H1 (cell line): Measurements from ENCODE around the gene TM9SF2. TPM values are rescaled to one million over a fixed set of nuclear protein-coding genes. Genes with fewer than 3 reads are reported as not detected.

Experiments
- CTCF ChIA-PET: fragments of 300-600 bp; sonication (Branson Sonifier 250); formaldehyde crosslinking; loops from one replicate; lab custom pipeline; 2021; ENCODE audit not compliant: partially characterized antibody; lab: Charles Lee
- POLR2A ChIA-PET: fragments of 300-600 bp; sonication (Branson Sonifier 250); formaldehyde crosslinking; loops from one replicate; lab custom pipeline; 2021; ENCODE audit warnings: inconsistent platforms; ENCODE audit not compliant: partially characterized antibody; lab: Charles Lee
- DNase-seq, 2 experiments: peaks; one replicate each; pipeline versions ENCODE4 v3.0.0 to v3.0.0-alpha.2; 2010 to 2022; ENCODE audit warnings: low spot score in 2 of 2, low read depth in 1 of 2, mixed read lengths in 1 of 2
- FAIRE-seq: peaks from 2 replicates; lab custom pipeline; 2011; peaks lifted over from hg19 to GRCh38; lab: Jason Lieb, UNC
- H2AFZ ChIP-seq: 2 replicates; pipeline ENCODE4 v1.8.1; 2012; ENCODE audit warnings: low read length, inconsistent platforms
- H2AK5ac ChIP-seq: 2 replicates; pipeline ENCODE4 v1.6.1; 2013; ENCODE audit warnings: low read depth, low read length
- H2BK120ac ChIP-seq: replicated peaks from 2 replicates; pipeline ENCODE3; 2013; ENCODE audit warnings: low read depth, low read length, inconsistent platforms
- H2BK12ac ChIP-seq: 2 replicates; pipeline ENCODE4 v1.6.1; 2013; ENCODE audit warnings: low read depth, low read length
- H2BK15ac ChIP-seq: 2 replicates; pipeline ENCODE4 v1.6.1; 2013; ENCODE audit warnings: low read length
- H2BK20ac ChIP-seq: 2 replicates; pipeline ENCODE4 v1.6.1; 2013; ENCODE audit warnings: low read length
- H2BK5ac ChIP-seq: 2 replicates; pipeline ENCODE4 v1.6.1; 2013; ENCODE audit warnings: low read depth, low read length
- H3K14ac ChIP-seq: 2 replicates; pipeline ENCODE4 v1.6.1; 2013; ENCODE audit warnings: inconsistent platforms; ENCODE audit not compliant: insufficient read length
- H3K18ac ChIP-seq: 2 replicates; pipeline ENCODE4 v1.6.1; 2013; ENCODE audit warnings: low read length; ENCODE audit errors: extremely low read depth
- H3K23ac ChIP-seq: 2 replicates; pipeline ENCODE4 v1.6.1; 2013; ENCODE audit warnings: inconsistent platforms; ENCODE audit not compliant: insufficient read length
- H3K23me2 ChIP-seq: 2 replicates; pipeline ENCODE4 v1.6.1; 2013; ENCODE audit warnings: low read depth, low read length
- H3K27ac ChIP-seq: 2 replicates; pipeline ENCODE4 v1.6.1; 2011; ENCODE audit warnings: low read depth, low read length, inconsistent platforms
- H3K27me3 ChIP-seq, 4 experiments: replicated peaks in 1 of 4; 1 replicate in 1 of 4; 2 replicates in 3 of 4; pipeline versions ENCODE4 v1.6.1 to v1.8.1; 2011 to 2013; ENCODE audit warnings: low read length in 3 of 4, mild to moderate bottlenecking in 3 of 4, inconsistent platforms in 2 of 4, mixed read lengths in 2 of 4, moderate library complexity in 1 of 4; ENCODE audit not compliant: control insufficient read depth in 3 of 4, insufficient read depth in 3 of 4; ENCODE audit errors: extremely low read depth in 1 of 4
- H3K36me3 ChIP-seq, 4 experiments: 2 replicates each; pipeline versions ENCODE4 v1.6.1 to v1.8.1; 2011 to 2013; ENCODE audit warnings: mild to moderate bottlenecking in 4 of 4, low read length in 3 of 4, moderate library complexity in 2 of 4, control low read depth in 1 of 4, inconsistent platforms in 1 of 4; ENCODE audit not compliant: insufficient read depth in 4 of 4, control insufficient read depth in 2 of 4
- H3K4ac ChIP-seq: replicated peaks from 2 replicates; pipeline ENCODE3; 2013; ENCODE audit warnings: low read length, low read depth, mixed read lengths, inconsistent platforms; ENCODE audit not compliant: insufficient read length
- H3K4me1 ChIP-seq, 4 experiments: replicated peaks in 1 of 4; 1 replicate in 1 of 4; 2 replicates in 3 of 4; pipeline versions ENCODE4 v1.6.1 to v1.8.1; 2011 to 2013; ENCODE audit warnings: low read length in 3 of 4, inconsistent platforms in 2 of 4, mixed read lengths in 1 of 4; ENCODE audit not compliant: insufficient read depth in 4 of 4, control insufficient read depth in 3 of 4
- H3K4me2 ChIP-seq, 2 experiments: 2 replicates each; pipeline versions ENCODE4 v1.6.1 to v1.8.1; 2011 to 2013; ENCODE audit warnings: low read depth in 2 of 2, low read length in 2 of 2, control low read depth in 1 of 2, inconsistent platforms in 1 of 2, mild to moderate bottlenecking in 1 of 2; ENCODE audit not compliant: insufficient read depth in 1 of 2
- H3K4me3 ChIP-seq, 4 experiments: fragments of 200-600, 300-600 bp in 1 of 4; sonication (generic), shearing (Covaris generic), sonication (Bioruptor Twin) in 1 of 4; 2 replicates each; pipeline versions ENCODE4 v1.5.1 to v1.8.1; 2011 to 2016; ENCODE audit warnings: low read length in 4 of 4, low read depth in 3 of 4, control low read depth in 2 of 4, inconsistent platforms in 2 of 4, mild to moderate bottlenecking in 2 of 4, mixed read lengths in 1 of 4, moderate library complexity in 1 of 4; ENCODE audit not compliant: insufficient read depth in 2 of 4; ENCODE audit errors: extremely low read depth in 1 of 4
- H3K56ac ChIP-seq: replicated peaks from 2 replicates; pipeline ENCODE3; 2013; ENCODE audit warnings: low read depth, mild to moderate bottlenecking, mixed read lengths, low read length, inconsistent platforms; ENCODE audit not compliant: insufficient read length
- H3K79me1 ChIP-seq: 2 replicates; pipeline ENCODE4 v1.6.1; 2013; ENCODE audit warnings: low read depth, low read length, control low read depth
- H3K79me2 ChIP-seq, 2 experiments: 2 replicates each; pipeline versions ENCODE4 v1.6.1 to v1.8.1; 2012 to 2013; ENCODE audit warnings: low read length in 2 of 2, mild to moderate bottlenecking in 2 of 2, inconsistent platforms in 1 of 2; ENCODE audit not compliant: insufficient read depth in 2 of 2, control insufficient read depth in 1 of 2
- H3K9ac ChIP-seq, 4 experiments: replicated peaks in 1 of 4; 1 replicate in 1 of 4; 2 replicates in 3 of 4; pipeline versions ENCODE4 v1.6.1 to v1.8.1; 2011 to 2013; ENCODE audit warnings: low read depth in 3 of 4, low read length in 3 of 4, control low read depth in 2 of 4, mild to moderate bottlenecking in 2 of 4, moderate library complexity in 2 of 4, inconsistent platforms in 1 of 4; ENCODE audit errors: extremely low read depth in 1 of 4
- H3K9me3 ChIP-seq, 2 experiments: 2 replicates each; pipeline versions ENCODE4 v1.6.1 to v1.8.1; 2012 to 2013; ENCODE audit warnings: mild to moderate bottlenecking in 2 of 2, moderate library complexity in 2 of 2, control low read depth in 1 of 2, inconsistent platforms in 1 of 2, low read depth in 1 of 2, low read length in 1 of 2, mixed read lengths in 1 of 2; ENCODE audit not compliant: insufficient read depth in 2 of 2
- H4K20me1 ChIP-seq, 2 experiments: replicated peaks in 1 of 2; 2 replicates each; pipeline versions ENCODE3 to v1.8.1; 2011 to 2013; ENCODE audit warnings: inconsistent platforms in 2 of 2, low read length in 2 of 2, mild to moderate bottlenecking in 1 of 2; ENCODE audit not compliant: insufficient read depth in 2 of 2, control insufficient read depth in 1 of 2
- H4K5ac ChIP-seq: 2 replicates; pipeline ENCODE4 v1.6.1; 2013; ENCODE audit warnings: low read length, low read depth, mixed read lengths, inconsistent platforms; ENCODE audit not compliant: insufficient read length
- H4K8ac ChIP-seq: 2 replicates; pipeline ENCODE4 v1.8.0; 2013; ENCODE audit warnings: mild to moderate bottlenecking, moderate library complexity, low read length, inconsistent platforms; ENCODE audit not compliant: insufficient read depth; ENCODE audit errors: extremely low read depth
- H4K91ac ChIP-seq: replicated peaks from 2 replicates; pipeline ENCODE3; 2013; ENCODE audit warnings: low read length, mixed read lengths, inconsistent platforms; ENCODE audit not compliant: insufficient read length
- ASH2L ChIP-seq: fragments of 200-600, 300-600 bp; sonication (generic); IDR thresholded peaks from one replicate; pipeline ENCODE4 v1.7.1; 2017; ENCODE audit warnings: low read length
- BCL11A ChIP-seq, 2 experiments: IDR thresholded peaks; one replicate each; pipeline ENCODE4 v1.6.1; 2011; ENCODE audit warnings: low read depth in 2 of 2, low read length in 2 of 2, mild to moderate bottlenecking in 2 of 2
- EZH2 ChIP-seq: fragments of 200-600 bp; sonication (generic); IDR thresholded peaks from 2 replicates; pipeline ENCODE4 v1.7.1; 2012; ENCODE audit warnings: low read depth, mild to moderate bottlenecking, moderate library complexity, low read length, inconsistent platforms; ENCODE audit not compliant: severe bottlenecking
- JUND ChIP-seq: IDR thresholded peaks from 2 replicates; pipeline ENCODE4 v1.6.1; 2011; ENCODE audit warnings: mild to moderate bottlenecking, improper control_type of control experiment, low read length
- KDM4A ChIP-seq: IDR thresholded peaks from one replicate; pipeline ENCODE4 v1.7.1; 2012; ENCODE audit warnings: low read depth, mild to moderate bottlenecking, moderate library complexity, low read length, inconsistent platforms; ENCODE audit not compliant: severe bottlenecking
- POLR2AphosphoS5 ChIP-seq: IDR thresholded peaks from 2 replicates; pipeline ENCODE4 v1.6.1; 2011; ENCODE audit warnings: low read depth, low read length
- RAD21 ChIP-seq, 2 experiments: IDR thresholded peaks in 1 of 2; conservative IDR thresholded peaks in 1 of 2; 2 replicates each; pipeline ENCODE4 v1.6.1; 2011; ENCODE audit warnings: low read depth in 2 of 2, low read length in 2 of 2, improper control_type of control experiment in 1 of 2, inconsistent platforms in 1 of 2, mild to moderate bottlenecking in 1 of 2, moderate library complexity in 1 of 2
- RFX5 ChIP-seq: IDR thresholded peaks from 2 replicates; pipeline ENCODE4 v1.6.1; 2011; ENCODE audit warnings: low read depth, low read length, improper control_type of control experiment, borderline replicate concordance
- SIN3A ChIP-seq, 2 experiments: IDR thresholded peaks in 1 of 2; conservative IDR thresholded peaks in 1 of 2; 2 replicates each; pipeline ENCODE4 v1.6.1; 2011 to 2012; ENCODE audit warnings: low read length in 2 of 2, improper control_type of control experiment in 1 of 2, low read depth in 1 of 2, mild to moderate bottlenecking in 1 of 2
- SP1 ChIP-seq: IDR thresholded peaks from 2 replicates; pipeline ENCODE4 v1.6.1; 2011; ENCODE audit warnings: low read depth, low read length
- SRF ChIP-seq: IDR thresholded peaks from 2 replicates; pipeline ENCODE4 v1.6.1; 2011; ENCODE audit warnings: mild to moderate bottlenecking, low read depth, low read length, moderate library complexity
- TCF12 ChIP-seq: IDR thresholded peaks from 2 replicates; pipeline ENCODE4 v1.6.1; 2011; ENCODE audit warnings: low read depth, mild to moderate bottlenecking, low read length
- USF2 ChIP-seq: IDR thresholded peaks from 2 replicates; pipeline ENCODE4 v1.6.1; 2011; ENCODE audit warnings: low read length, improper control_type of control experiment
- WGBS, 2 experiments: shearing (Covaris generic) in 1 of 2; methylation state at CpG; one replicate each; pipeline versions ENCODE4 v1.1.6 to v1.1.7; 2013 to 2015; ENCODE audit warnings: low lambda C conversion rate in 2 of 2, mixed read lengths in 2 of 2, inconsistent platforms in 1 of 2, low coverage in 1 of 2, missing lambda C conversion rate in 1 of 2; ENCODE audit not compliant: insufficient replicate concordance in 2 of 2, insufficient coverage in 1 of 2, insufficient read length in 1 of 2; ENCODE audit errors: extremely low coverage in 1 of 2, missing lambda C conversion rate in 1 of 2; 5-methylcytosine and 5-hydroxymethylcytosine counted together
- polyA plus RNA-seq, 7 experiments: library from polyadenylated mRNA; depleted of rRNA in 3 of 7; stranded (reverse) in 5 of 7; unstranded in 2 of 7; fragments of >200 nt in 5 of 7; fragments of 200-250 nt in 2 of 7; gene quantifications; 1 replicate in 5 of 7; 2 replicates in 1 of 7; 4 replicates in 1 of 7; pipeline versions ENCODE4 v1.2.1 to v1.2.3, GENCODE V29; 2011 to 2013; ENCODE audit warnings: missing spikeins in 2 of 7, mixed read lengths in 2 of 7
- total RNA-seq: library from RNA; stranded (reverse); fragmentation: NEBNext Ultra II Directional; extraction: Animal tissue kit (Norgen Biotek cat#: 25700); gene quantifications from 2 replicates; pipeline ENCODE4 v1.2.1, GENCODE V29; 2021

The TM9SF2 gene
- total and polyA plus RNA-seq, 2 of the 8 experiments (the other 6 are each of a cell fraction or from before 2014, with no cell fraction given), result 68.0 to 101 TPM

- DNase-seq (no peak), FAIRE-seq (no peak)
- Histone ChIP-seq H2AK5ac (no peak overlapping the region), H3K36me3 (peaks cover 0 to 27% (median 5%) of the 10 kb centered on the region in 4 experiments; a peak in 4 of 8 replicates), H4K5ac (no peak overlapping the region), H4K91ac (no peak overlapping the region), H3K23ac (no peak overlapping the region), H3K9ac (no peak overlapping the region), H2AFZ (no peak overlapping the region), H3K14ac (no peak overlapping the region), H2BK15ac (no peak overlapping the region), H3K18ac (no peak overlapping the region), H3K27ac (no peak overlapping the region), H3K23me2 (no peaks in the 10 kb centered on the region), H3K4ac (no peak overlapping the region), H4K20me1 (peaks cover 0 to 2% of the 10 kb centered on the region in 2 experiments), H2BK5ac (no peak overlapping the region), H3K4me1 (peaks cover 0 to 4% (median 1%) of the 10 kb centered on the region in 4 experiments; a peak in 1 of 7 replicates), H3K4me3 (no peak overlapping the region), H2BK12ac (no peak overlapping the region), H3K79me2 (no peaks in the 10 kb centered on the region), H3K9me3 (0 out of 4 replicates have a peak, but pooled peaks cover 2 to 3% of the 10 kb centered on the region in 2 experiments), H3K4me2 (no peak overlapping the region), H3K56ac (no peak overlapping the region), H2BK120ac (no peak overlapping the region), H3K27me3 (no peaks in the 10 kb centered on the region), H2BK20ac (no peak overlapping the region), H3K79me1 (no peaks in the 10 kb centered on the region), H4K8ac (no peak overlapping the region)
- WGBS, 2 experiments, result 87% methylated on average over 2 of the region's 2 CpGs; no CpG with 5 or more reads in 1 of the 2 experiments
- ChIA-PET POLR2A (no interaction called here), CTCF (interaction anchor here (0.6 to 1.8 kb wide), 3 partner anchors 18 to 127 kb away, joined by 3 to 4 read pairs (median 3); no protein-coding TSS in a partner anchor)
- TF ChIP-seq EZH2 (no peak), BCL11A (IDR thresholded peaks at IDR 0.05; ENCODE audit: low read depth in 2 of 2, low read length in 2 of 2) (no peak), RAD21 (IDR thresholded peaks at IDR 0.05 in 1 of 2, conservative IDR thresholded peaks at IDR 0.05 in 1 of 2; ENCODE audit: low read depth in 2 of 2, low read length in 2 of 2) (no peak), POLR2AphosphoS5 (no peak), SIN3A (conservative IDR thresholded peaks at IDR 0.05 in 1 of 2, IDR thresholded peaks at IDR 0.05 in 1 of 2; ENCODE audit: low read depth in 1 of 2, low read length in 2 of 2) (no peak), JUND (no peak), SP1 (no peak), SRF (no peak), RFX5 (no peak), TCF12 (no peak), KDM4A (no peak), ASH2L (no peak), USF2 (no peak)
Measured at GRCh38 chr13:99564386-99564785, 63.1 kb downstream of the TM9SF2 start.
